ENCODE results near the gene C5orf24. TPM values are rescaled to one million over a fixed set of nuclear protein-coding genes. Genes with fewer than 3 reads are reported as not detected.

The C5orf24 gene
- total RNA-seq, 3 donors from 2014 or later (not counting 1 experiment from before 2014, with no cell fraction given), result 42.7 to 49.8 (median 44.7) TPM

DNA sequence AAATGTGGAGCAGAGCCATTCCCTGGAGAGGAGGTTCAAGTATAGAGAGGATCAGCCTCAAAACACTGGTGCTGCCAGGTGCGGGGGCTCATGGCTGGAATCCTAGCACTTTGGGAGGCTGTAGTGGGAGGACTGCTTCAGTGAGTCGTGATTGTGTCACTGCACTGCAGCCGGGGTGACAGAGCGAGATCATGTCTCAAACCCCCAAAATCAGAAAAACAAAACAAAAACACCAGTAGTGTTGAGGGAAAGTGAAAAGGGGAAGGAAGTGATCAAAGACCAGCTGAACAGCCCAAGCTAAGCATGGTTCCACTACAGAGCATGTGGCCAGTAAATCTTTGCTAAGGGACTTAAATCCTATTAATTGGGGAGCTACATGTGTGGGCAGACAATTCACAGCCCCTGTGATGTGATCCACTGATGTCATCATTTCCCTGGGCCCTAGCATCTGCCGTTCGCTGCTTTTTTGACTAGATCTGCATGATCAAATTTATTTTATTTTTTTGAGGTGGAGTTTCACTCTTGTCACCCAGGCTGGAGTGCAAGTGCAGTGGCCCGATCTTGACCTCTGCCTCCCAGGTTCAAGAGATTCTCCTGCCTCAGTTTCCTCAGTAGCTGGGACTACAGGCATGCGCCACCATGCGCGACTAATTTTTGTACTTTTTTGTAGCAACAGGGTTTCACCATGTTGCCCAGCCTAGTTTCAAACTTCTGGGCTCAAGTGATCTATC is 56.5 kb downstream of the C5orf24 start:
- DNase-seq, result no peak
- peak overlapping the region; percentile 56 for H3K4me3 Mint-ChIP-seq
- peaks cover 4% of the 10 kb centered on the region in 2 donors for H3K4me1 Mint-ChIP-seq
- Histone ChIP-seq H3K36me3 (ENCODE audit: control insufficient read depth, insufficient read depth, low read length) (peaks cover 19% of the 10 kb centered on the region), H3K27me3 (ENCODE audit: control insufficient read depth, insufficient read depth, low read length) (no peaks in the 10 kb centered on the region), H3K4me1 (ENCODE audit: control insufficient read depth, insufficient read depth, low read length) (peaks cover 11% of the 10 kb centered on the region), H3K4me3 (ENCODE audit: low read length) (no peak overlapping the region), H3K27ac (ENCODE audit: low read length) (peak overlapping the region; percentile 67), H3K9me3 (ENCODE audit: control insufficient read depth, insufficient read depth, low read length) (no peaks in the 10 kb centered on the region)
- intact Hi-C loops (cut with micrococcal nuclease), result loop anchor here (10.0 kb wide), 3 partner anchors 267 to 597 kb away; partner anchors contain the start of genes JADE2 and SAR1B
- peak overlapping the region in 1 of 2 donors; percentile 16 for H3K27ac Mint-ChIP-seq
- no peaks in the 10 kb centered on the region for H3K27me3 Mint-ChIP-seq (ENCODE audit: low read depth in 2 of 2)
- H3K36me3 Mint-ChIP-seq, result no peaks in the 10 kb centered on the region
- no peak for ATAC-seq
- 73% methylated on average over 7 of the region's 10 CpGs for WGBS (ENCODE audit: insufficient coverage)
- H3K9me3 Mint-ChIP-seq, result no peaks in the 10 kb centered on the region
- TF ChIP-seq, protein P1, sequence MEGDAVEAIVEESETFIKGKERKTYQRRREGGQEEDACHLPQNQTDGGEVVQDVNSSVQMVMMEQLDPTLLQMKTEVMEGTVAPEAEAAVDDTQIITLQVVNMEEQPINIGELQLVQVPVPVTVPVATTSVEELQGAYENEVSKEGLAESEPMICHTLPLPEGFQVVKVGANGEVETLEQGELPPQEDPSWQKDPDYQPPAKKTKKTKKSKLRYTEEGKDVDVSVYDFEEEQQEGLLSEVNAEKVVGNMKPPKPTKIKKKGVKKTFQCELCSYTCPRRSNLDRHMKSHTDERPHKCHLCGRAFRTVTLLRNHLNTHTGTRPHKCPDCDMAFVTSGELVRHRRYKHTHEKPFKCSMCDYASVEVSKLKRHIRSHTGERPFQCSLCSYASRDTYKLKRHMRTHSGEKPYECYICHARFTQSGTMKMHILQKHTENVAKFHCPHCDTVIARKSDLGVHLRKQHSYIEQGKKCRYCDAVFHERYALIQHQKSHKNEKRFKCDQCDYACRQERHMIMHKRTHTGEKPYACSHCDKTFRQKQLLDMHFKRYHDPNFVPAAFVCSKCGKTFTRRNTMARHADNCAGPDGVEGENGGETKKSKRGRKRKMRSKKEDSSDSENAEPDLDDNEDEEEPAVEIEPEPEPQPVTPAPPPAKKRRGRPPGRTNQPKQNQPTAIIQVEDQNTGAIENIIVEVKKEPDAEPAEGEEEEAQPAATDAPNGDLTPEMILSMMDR (IDR thresholded peaks at IDR 0.05), result no peak

DNA sequence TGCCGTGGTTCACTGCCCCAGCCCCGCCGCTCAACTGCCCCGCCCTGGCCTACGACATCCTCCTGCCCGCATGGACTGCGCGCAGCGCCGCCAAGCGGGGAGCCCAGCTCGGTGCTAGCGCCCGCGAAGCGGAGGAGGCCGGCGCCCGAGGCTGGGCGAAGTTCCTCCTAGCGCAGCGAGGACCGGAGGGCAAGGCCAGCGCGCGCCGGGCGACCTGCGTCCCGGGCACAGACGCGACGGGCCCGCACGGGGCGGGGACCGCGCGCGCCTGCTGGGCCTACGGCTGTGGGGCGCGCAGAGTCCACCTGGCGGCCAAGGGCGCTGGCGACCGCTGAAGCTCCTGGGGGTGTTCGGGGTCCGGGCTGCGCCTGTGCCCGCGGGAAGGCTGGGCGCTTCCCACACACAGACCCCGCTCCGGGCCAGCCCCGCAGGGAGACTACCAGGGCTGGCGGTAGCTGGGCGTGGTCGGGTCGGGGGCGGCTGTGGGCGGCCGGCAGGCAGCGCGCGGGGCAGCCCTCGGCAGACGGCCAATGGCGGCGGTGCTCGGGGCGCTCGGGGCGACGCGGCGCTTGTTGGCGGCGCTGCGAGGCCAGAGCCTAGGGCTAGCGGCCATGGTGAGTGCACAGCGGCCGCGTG is 59.0 kb downstream of the C5orf24 start, which contains the start of gene PCBD2:
Gene PCBD2, plus strand, starts transcription at position 522 of the 636 bp plus-strand sequence. Its CDS starts 9 bp downstream, at position 531.
- H3K4me1 ChIP-seq (ENCODE audit: control insufficient read depth, insufficient read depth, low read length), result peaks cover 11% of the 10 kb centered on the region
- H3K27me3 ChIP-seq (ENCODE audit: control insufficient read depth, insufficient read depth, low read length), result no peaks in the 10 kb centered on the region
- DNase-seq, result peak; percentile 90 to 95
- Mint-ChIP-seq H3K27me3 (ENCODE audit: low read depth in 2 of 2) (no peaks in the 10 kb centered on the region), H3K9me3 (no peaks in the 10 kb centered on the region), H3K4me3 (peak within 1 kb of the TSS; percentile 96), H3K4me1 (peaks cover 4% of the 10 kb centered on the region in 2 donors), H3K27ac (peak within 1 kb of the TSS; percentile 91 to 94), H3K36me3 (no peaks in the 10 kb centered on the region)
- TF ChIP-seq, protein P1 (IDR thresholded peaks at IDR 0.05), result peak; percentile 91
- H3K4me3 ChIP-seq (ENCODE audit: low read length), result peak within 1 kb of the TSS; percentile 71
- H3K9me3 ChIP-seq (ENCODE audit: control insufficient read depth, insufficient read depth, low read length), result no peaks in the 10 kb centered on the region
- H3K36me3 ChIP-seq (ENCODE audit: control insufficient read depth, insufficient read depth, low read length), result peaks cover 7% of the 10 kb centered on the region
- intact Hi-C loops (cut with micrococcal nuclease), result loop anchor here (1.0 to 10.0 kb wide), 7 partner anchors 30 to 600 kb away; partner anchors contain the start of genes C5orf24, CAMLG, JADE2 and SAR1B
- peak; percentile 86 to 97 (median 86) for ATAC-seq
- WGBS (ENCODE audit: insufficient coverage), result 0% methylated on average over 84 of the region's 84 CpGs
- H3K27ac ChIP-seq (ENCODE audit: low read length), result peak within 1 kb of the TSS; percentile 92

DNA sequence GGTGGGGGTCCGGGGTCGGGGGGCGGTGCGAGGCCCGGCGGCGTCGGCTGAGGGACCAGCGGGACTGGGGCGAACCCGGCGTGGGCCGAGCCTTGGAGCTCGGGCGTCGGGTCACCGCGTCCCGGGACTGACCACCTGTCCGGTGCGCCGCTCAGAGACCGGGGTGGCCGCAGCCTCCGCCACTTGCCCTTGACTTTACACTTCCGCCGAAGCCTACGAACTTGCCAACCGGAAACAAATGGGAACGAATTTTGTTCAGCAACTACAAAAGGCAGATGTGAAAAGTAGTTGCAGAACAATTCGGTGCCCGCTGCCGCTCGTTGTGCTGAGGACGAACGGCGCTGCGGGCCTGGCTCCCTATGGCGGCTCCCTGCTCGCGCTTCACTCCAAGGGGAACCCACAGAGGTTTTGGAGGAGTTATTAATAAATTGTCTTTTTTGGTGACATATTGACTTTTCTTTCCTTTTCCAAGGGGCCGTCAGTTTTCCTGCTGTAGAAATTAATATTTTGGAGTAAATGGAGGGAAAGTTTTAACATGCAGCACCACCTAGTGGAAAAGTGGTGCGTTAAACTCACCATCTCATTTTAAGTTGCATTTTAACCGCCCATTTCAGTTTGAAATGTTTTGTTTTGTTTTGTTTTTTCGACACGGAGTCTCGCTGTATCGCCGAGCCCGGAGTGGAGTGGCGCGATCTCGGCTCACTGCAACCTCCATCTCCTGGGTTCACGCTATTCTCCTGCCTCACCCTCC is 59.7 kb downstream of the C5orf24 start:
- Histone ChIP-seq H3K36me3 (ENCODE audit: control insufficient read depth, insufficient read depth, low read length) (peaks cover 3% of the 10 kb centered on the region), H3K4me1 (ENCODE audit: control insufficient read depth, insufficient read depth, low read length) (peaks cover 11% of the 10 kb centered on the region), H3K4me3 (ENCODE audit: low read length) (peak overlapping the region; percentile 71), H3K27me3 (ENCODE audit: control insufficient read depth, insufficient read depth, low read length) (no peaks in the 10 kb centered on the region), H3K27ac (ENCODE audit: low read length) (peak overlapping the region; percentile 81), H3K9me3 (ENCODE audit: control insufficient read depth, insufficient read depth, low read length) (no peaks in the 10 kb centered on the region)
- DNase-seq, result peak; percentile 55 to 83
- H3K27ac Mint-ChIP-seq, result peak overlapping the region; percentile 91 to 94
- H3K27me3 Mint-ChIP-seq (ENCODE audit: low read depth in 2 of 2), result no peaks in the 10 kb centered on the region
- intact Hi-C loops (cut with micrococcal nuclease), result loop anchor here (1.0 to 10.0 kb wide), 6 partner anchors 60 to 601 kb away; partner anchors contain the start of genes C5orf24, CAMLG, JADE2 and SAR1B
- peak overlapping the region; percentile 96 for H3K4me3 Mint-ChIP-seq
- no peaks in the 10 kb centered on the region for H3K9me3 Mint-ChIP-seq
- H3K4me1 Mint-ChIP-seq, result peaks cover 4% of the 10 kb centered on the region in 2 donors
- ATAC-seq, result peak; percentile 15 to 25 (median 16)
- TF ChIP-seq, protein P1 (IDR thresholded peaks at IDR 0.05), result peak; percentile 91
- WGBS (ENCODE audit: insufficient coverage), result under 1% methylated on average over 52 of the region's 54 CpGs
- no peaks in the 10 kb centered on the region for H3K36me3 Mint-ChIP-seq

Data from natural killer cell (primary cell).